DND-41 (cell line): Measurements from ENCODE around the gene HYAL4.

Experiments used
- ATAC-seq: fragments of 200-7000 bp; cut with Tn5 transposase; 3 replicates; pipeline ENCODE4 v1.9.1; 2021; ENCODE audit warnings: low read depth; ENCODE audit not compliant: insufficient read depth
- DNase-seq: peaks from one replicate; pipeline ENCODE4 v3.0.0-alpha.2; 2020
- H2AFZ ChIP-seq: 2 replicates; pipeline ENCODE4 v1.6.0; 2012; ENCODE audit warnings: low read depth, low read length
- H3K27ac ChIP-seq: 2 replicates; pipeline ENCODE4 v1.5.1; 2012; ENCODE audit warnings: low read length, inconsistent platforms
- H3K27me3 ChIP-seq: fragments of 200-600 bp; sonication (generic); 2 replicates; pipeline ENCODE4 v1.6.0; 2012; ENCODE audit warnings: low read length, mild to moderate bottlenecking, inconsistent platforms; ENCODE audit not compliant: insufficient read depth, poor library complexity
- H3K36me3 ChIP-seq: 2 replicates; pipeline ENCODE4 v1.5.1; 2012; ENCODE audit warnings: low read length, inconsistent platforms; ENCODE audit not compliant: insufficient read depth
- H3K4me1 ChIP-seq: 2 replicates; pipeline ENCODE4 v1.5.1; 2012; ENCODE audit warnings: mild to moderate bottlenecking, low read length; ENCODE audit not compliant: insufficient read depth
- H3K4me2 ChIP-seq: 2 replicates; pipeline ENCODE4 v1.6.0; 2012; ENCODE audit warnings: mild to moderate bottlenecking, moderate library complexity, low read length, inconsistent platforms; ENCODE audit not compliant: insufficient read depth
- H3K4me3 ChIP-seq, 2 experiments: fragments of 200-600 bp in 1 of 2; shearing (Covaris generic) in 1 of 2; 2 replicates each; pipeline ENCODE4 v1.5.1; 2012 to 2016; ENCODE audit warnings: inconsistent platforms in 2 of 2, low read length in 2 of 2, mild to moderate bottlenecking in 2 of 2, low read depth in 1 of 2, moderate library complexity in 1 of 2
- H3K79me2 ChIP-seq: 2 replicates; pipeline ENCODE4 v1.6.0; 2012; ENCODE audit warnings: low read length, inconsistent platforms; ENCODE audit not compliant: insufficient read depth
- H3K9ac ChIP-seq: 2 replicates; pipeline ENCODE4 v1.6.0; 2012; ENCODE audit warnings: low read depth, mild to moderate bottlenecking, inconsistent platforms, low read length, moderate library complexity
- H3K9me3 ChIP-seq: 2 replicates; pipeline ENCODE4 v1.5.1; 2012; ENCODE audit warnings: low read length, moderate library complexity, mild to moderate bottlenecking, inconsistent platforms; ENCODE audit not compliant: insufficient read depth, severe bottlenecking
- H4K20me1 ChIP-seq: 2 replicates; pipeline ENCODE4 v1.6.0; 2012; ENCODE audit warnings: low read length; ENCODE audit not compliant: insufficient read depth
- EZH2 ChIP-seq: IDR thresholded peaks from 3 replicates; pipeline ENCODE4 v1.6.1; 2012; ENCODE audit warnings: borderline replicate concordance, low read depth, mild to moderate bottlenecking, moderate library complexity, low read length, inconsistent platforms; ENCODE audit not compliant: severe bottlenecking
- TF ChIP-seq, protein P1 (sequence below): IDR thresholded peaks from 2 replicates; pipeline ENCODE4 v1.5.1; 2012; ENCODE audit warnings: borderline replicate concordance, low read length, moderate library complexity, mild to moderate bottlenecking; ENCODE audit not compliant: poor library complexity, severe bottlenecking; ENCODE audit errors: extremely low read depth

HYAL4 gene

DNA sequence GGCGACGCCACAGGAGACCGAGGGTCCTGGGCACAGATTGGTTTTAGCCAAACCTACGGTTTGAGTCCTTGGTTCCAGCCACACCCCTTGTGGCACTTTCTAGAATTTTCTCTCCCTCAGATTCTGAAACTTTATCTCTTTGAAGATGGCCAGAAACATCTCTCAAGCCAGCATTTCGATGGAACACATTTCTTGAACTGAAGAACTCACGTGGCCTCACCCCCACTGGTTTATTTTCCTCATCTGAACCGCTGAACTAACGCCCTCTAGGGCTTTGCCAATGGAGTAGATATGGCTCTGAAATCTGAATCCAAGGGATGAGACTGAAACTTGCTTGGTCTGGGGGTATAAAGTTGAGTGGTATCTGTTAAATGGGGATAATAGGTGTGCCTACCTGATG lies 73.3 kb downstream of the HYAL4 start:
- Histone ChIP-seq H2AFZ (no peak overlapping the region), H3K27ac (no peak overlapping the region), H3K9me3 (no peaks in the 10 kb centered on the region), H3K4me1 (no peaks in the 10 kb centered on the region), H3K4me3 (no peak overlapping the region), H3K27me3 (no peaks in the 10 kb centered on the region), H3K79me2 (no peaks in the 10 kb centered on the region), H3K9ac (no peak overlapping the region), H3K4me2 (no peak overlapping the region), H4K20me1 (no peaks in the 10 kb centered on the region), H3K36me3 (no peaks in the 10 kb centered on the region)
- ATAC-seq: no peak
- TF ChIP-seq EZH2: no peak
- TF ChIP-seq, protein P1, sequence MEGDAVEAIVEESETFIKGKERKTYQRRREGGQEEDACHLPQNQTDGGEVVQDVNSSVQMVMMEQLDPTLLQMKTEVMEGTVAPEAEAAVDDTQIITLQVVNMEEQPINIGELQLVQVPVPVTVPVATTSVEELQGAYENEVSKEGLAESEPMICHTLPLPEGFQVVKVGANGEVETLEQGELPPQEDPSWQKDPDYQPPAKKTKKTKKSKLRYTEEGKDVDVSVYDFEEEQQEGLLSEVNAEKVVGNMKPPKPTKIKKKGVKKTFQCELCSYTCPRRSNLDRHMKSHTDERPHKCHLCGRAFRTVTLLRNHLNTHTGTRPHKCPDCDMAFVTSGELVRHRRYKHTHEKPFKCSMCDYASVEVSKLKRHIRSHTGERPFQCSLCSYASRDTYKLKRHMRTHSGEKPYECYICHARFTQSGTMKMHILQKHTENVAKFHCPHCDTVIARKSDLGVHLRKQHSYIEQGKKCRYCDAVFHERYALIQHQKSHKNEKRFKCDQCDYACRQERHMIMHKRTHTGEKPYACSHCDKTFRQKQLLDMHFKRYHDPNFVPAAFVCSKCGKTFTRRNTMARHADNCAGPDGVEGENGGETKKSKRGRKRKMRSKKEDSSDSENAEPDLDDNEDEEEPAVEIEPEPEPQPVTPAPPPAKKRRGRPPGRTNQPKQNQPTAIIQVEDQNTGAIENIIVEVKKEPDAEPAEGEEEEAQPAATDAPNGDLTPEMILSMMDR: no peak
- DNase-seq: no peak

DNA sequence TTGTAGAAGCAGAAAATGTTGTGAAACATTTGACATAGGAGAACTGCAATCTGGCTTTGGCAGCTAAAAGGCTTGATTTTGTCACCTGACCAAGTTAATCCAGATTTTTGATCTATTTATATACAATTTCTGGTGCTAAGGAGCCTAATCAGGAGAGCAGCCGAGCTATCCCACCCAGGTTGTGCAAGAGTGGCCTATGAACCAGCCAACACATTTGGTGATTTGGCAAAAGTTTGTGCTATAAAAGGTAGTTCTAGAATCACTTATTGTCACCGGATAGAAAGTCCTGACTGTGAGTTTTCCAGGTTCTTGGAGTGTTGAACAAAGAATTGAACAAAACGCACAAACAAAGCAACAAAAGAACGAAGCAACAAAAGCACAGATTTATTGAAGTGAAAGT lies 78.6 kb downstream of the HYAL4 start:
- TF ChIP-seq, protein P1: no peak
- TF ChIP-seq EZH2: no peak

DNA sequence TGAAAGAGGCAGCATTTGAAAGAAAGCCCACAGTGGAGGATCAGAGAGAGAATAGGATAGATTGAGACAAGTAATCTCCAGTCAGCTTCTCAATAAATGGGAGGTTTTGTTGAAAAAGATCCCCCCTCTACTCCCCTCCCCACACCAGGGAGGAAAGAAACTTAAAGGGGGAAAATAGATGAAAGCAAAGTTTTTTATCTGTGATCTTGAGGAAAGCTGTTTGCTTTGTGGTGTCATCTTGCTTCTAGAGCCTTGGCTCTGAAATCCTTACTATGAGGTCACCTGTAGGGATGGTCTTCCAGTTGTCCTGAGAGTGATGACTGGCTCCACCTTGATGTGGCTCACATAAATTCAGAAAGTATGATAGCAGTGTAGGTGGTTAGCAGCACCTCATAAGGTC lies 80.0 kb downstream of the HYAL4 start, which contains the start of gene SPAM1:
Gene SPAM1 (plus strand): TSS at position 301 of the 400 bp plus-strand sequence. CDS start 28,330 bp downstream, outside the sequence.
- Histone ChIP-seq H4K20me1 (no peaks in the 10 kb centered on the region), H2AFZ (no peak within 1 kb of the TSS), H3K9ac (no peak within 1 kb of the TSS), H3K36me3 (no peaks in the 10 kb centered on the region), H3K9me3 (no peaks in the 10 kb centered on the region), H3K27ac (no peak within 1 kb of the TSS), H3K4me1 (no peaks in the 10 kb centered on the region), H3K79me2 (no peaks in the 10 kb centered on the region), H3K4me2 (no peak within 1 kb of the TSS), H3K4me3 (no peak within 1 kb of the TSS), H3K27me3 (no peaks in the 10 kb centered on the region)
- TF ChIP-seq EZH2: no peak
- TF ChIP-seq, protein P1: no peak
- no peak for ATAC-seq
- no peak for DNase-seq

More for the DNA sequence above, 78.6 kb downstream of the HYAL4 start:
- no peak overlapping the region for H3K4me3 ChIP-seq
- H2AFZ ChIP-seq: no peak overlapping the region
- H3K4me1 ChIP-seq: no peaks in the 10 kb centered on the region
- no peak overlapping the region for H3K27ac ChIP-seq
- no peaks in the 10 kb centered on the region for H3K79me2 ChIP-seq
- no peaks in the 10 kb centered on the region for H3K36me3 ChIP-seq
- DNase-seq (no peak), ATAC-seq (no peak)
- no peaks in the 10 kb centered on the region for H4K20me1 ChIP-seq
- no peak overlapping the region for H3K9ac ChIP-seq
- H3K4me2 ChIP-seq: no peak overlapping the region
- no peaks in the 10 kb centered on the region for H3K9me3 ChIP-seq
- no peaks in the 10 kb centered on the region for H3K27me3 ChIP-seq
